CD4-positive, CD25-positive, alpha-beta regulatory T cell (primary cell): ENCODE data around the gene CLCNKB. TPM values are rescaled to one million over a fixed set of nuclear protein-coding genes. Genes with fewer than 3 reads are reported as not detected.

Source experiments
- ATAC-seq, 2 donors: fragments of 150-1000 bp; cut with Tn5 transposase; one replicate each; pipeline ENCODE4 v1.10.0; 2021; ENCODE audit warnings: low read depth in 2 of 2, moderate number of reproducible peaks in 2 of 2, moderate library complexity in 1 of 2
- DNase-seq, 3 donors: peaks; one replicate each; pipeline versions ENCODE4 v3.0.0 to v3.0.0-alpha.2; 2012 to 2022; ENCODE audit warnings: mixed read lengths in 1 of 3
- H3K27ac ChIP-seq: one replicate; pipeline ENCODE4 v1.7.0; 2013; ENCODE audit warnings: mild to moderate bottlenecking, low read length; ENCODE audit not compliant: insufficient read depth, poor library complexity, severe bottlenecking
- H3K27me3 ChIP-seq: one replicate; pipeline ENCODE4 v1.7.0; 2013; ENCODE audit warnings: low read length; ENCODE audit not compliant: control insufficient read depth, insufficient read depth
- H3K36me3 ChIP-seq: one replicate; pipeline ENCODE4 v1.7.0; 2013; ENCODE audit warnings: mild to moderate bottlenecking, low read length, moderate library complexity; ENCODE audit not compliant: control insufficient read depth, insufficient read depth
- H3K4me1 ChIP-seq: 2 replicates; pipeline ENCODE4 v1.7.0; 2013; ENCODE audit warnings: mild to moderate bottlenecking, low read length; ENCODE audit not compliant: insufficient read depth, control insufficient read depth, poor library complexity, severe bottlenecking
- H3K4me3 ChIP-seq: one replicate; pipeline ENCODE4 v1.7.0; 2013; ENCODE audit warnings: low read depth, mild to moderate bottlenecking, low read length, moderate library complexity
- H3K9me3 ChIP-seq, 2 experiments: 1 replicate in 1 of 2; 2 replicates in 1 of 2; pipeline ENCODE4 v1.7.0; 2013; ENCODE audit warnings: low read length in 2 of 2, mild to moderate bottlenecking in 1 of 2, moderate library complexity in 1 of 2; ENCODE audit not compliant: control insufficient read depth in 2 of 2
- H3K27ac Mint-ChIP-seq, 3 donors: one replicate each; pipeline ENCODE4 v1.8.0; 2020 to 2022; ENCODE audit warnings: mild to moderate bottlenecking in 3 of 3, mixed read lengths in 3 of 3, moderate library complexity in 2 of 3
- H3K27me3 Mint-ChIP-seq: one replicate; pipeline ENCODE4 v1.8.0; 2022; ENCODE audit warnings: mild to moderate bottlenecking, mixed read lengths
- H3K36me3 Mint-ChIP-seq: one replicate; pipeline ENCODE4 v1.8.0; 2020; ENCODE audit warnings: mixed read lengths
- H3K4me1 Mint-ChIP-seq, 4 donors: one replicate each; pipeline ENCODE4 v1.8.0; 2020 to 2022; ENCODE audit warnings: mixed read lengths in 4 of 4, mild to moderate bottlenecking in 1 of 4
- H3K4me3 Mint-ChIP-seq, 4 donors: one replicate each; pipeline ENCODE4 v1.8.0; 2020 to 2022; ENCODE audit warnings: mild to moderate bottlenecking in 4 of 4, mixed read lengths in 4 of 4, moderate library complexity in 3 of 4
- H3K9me3 Mint-ChIP-seq, 7 donors: one replicate each; pipeline ENCODE4 v1.8.0; 2020 to 2022; ENCODE audit warnings: mixed read lengths in 7 of 7, mild to moderate bottlenecking in 3 of 7, moderate library complexity in 2 of 7
- polyA plus RNA-seq, 4 donors: library from polyadenylated mRNA; unstranded; fragments of 300-500 nt; fragmentation: Illumina TruSeq; gene quantifications; one replicate each; pipeline ENCODE4 v1.2.3, GENCODE V29; 2021
- total RNA-seq: library from RNA; stranded (reverse); gene quantifications from one replicate; pipeline ENCODE4 v1.2.3, GENCODE V29; 2022

Gene CLCNKB
- total and polyA plus RNA-seq, 5 donors from 2014 or later, result not detected

GRCh38 chr1:16088351-16088911, 44.8 kb downstream of the CLCNKB start:
- Histone ChIP-seq H3K4me1 (no peaks in the 10 kb centered on the region), H3K27ac (no peak overlapping the region), H3K4me3 (no peak overlapping the region), H3K27me3 (no peaks in the 10 kb centered on the region), H3K36me3 (no peaks in the 10 kb centered on the region), H3K9me3 (no peaks in the 10 kb centered on the region)
- Mint-ChIP-seq H3K4me3 (no peak overlapping the region), H3K27me3 (peaks cover 4% of the 10 kb centered on the region), H3K9me3 (no peaks in the 10 kb centered on the region), H3K36me3 (no peaks in the 10 kb centered on the region), H3K4me1 (no peaks in the 10 kb centered on the region), H3K27ac (no peak overlapping the region)
- DNase-seq (no peak), ATAC-seq (no peak)

- Histone ChIP-seq H3K9me3 (no peaks in the 10 kb centered on the region), H3K36me3 (no peaks in the 10 kb centered on the region), H3K4me1 (no peaks in the 10 kb centered on the region), H3K4me3 (no peak overlapping the region), H3K27me3 (peaks cover under 1% of the 10 kb centered on the region), H3K27ac (no peak overlapping the region)
- Mint-ChIP-seq H3K27ac (no peak overlapping the region), H3K27me3 (peaks cover 4% of the 10 kb centered on the region), H3K9me3 (no peaks in the 10 kb centered on the region), H3K36me3 (no peaks in the 10 kb centered on the region), H3K4me3 (no peak overlapping the region), H3K4me1 (peaks cover 0 to 1% (median 0%) of the 10 kb centered on the region in 4 donors)
- no peak for ATAC-seq
- no peak for DNase-seq
These were observed 45.4 kb downstream of the CLCNKB start for GRCh38 chr1:16088996-16089395.

GRCh38 chr1:16090076-16090826, 46.7 kb downstream of the CLCNKB start:
- Mint-ChIP-seq H3K27ac (no peak overlapping the region), H3K27me3 (peaks cover 4% of the 10 kb centered on the region), H3K4me1 (peaks cover 0 to 2% (median 0%) of the 10 kb centered on the region in 4 donors), H3K36me3 (no peaks in the 10 kb centered on the region), H3K4me3 (no peak overlapping the region), H3K9me3 (no peaks in the 10 kb centered on the region)
- Histone ChIP-seq H3K4me1 (no peaks in the 10 kb centered on the region), H3K27me3 (peaks cover 2% of the 10 kb centered on the region), H3K9me3 (no peaks in the 10 kb centered on the region), H3K27ac (no peak overlapping the region), H3K4me3 (no peak overlapping the region), H3K36me3 (no peaks in the 10 kb centered on the region)
- ATAC-seq, result no peak
- no peak for DNase-seq

- no peaks in the 10 kb centered on the region for H3K4me1 ChIP-seq
- no peaks in the 10 kb centered on the region for H3K9me3 Mint-ChIP-seq
- H3K4me3 ChIP-seq, result no peak overlapping the region
- H3K27ac ChIP-seq, result no peak overlapping the region
- DNase-seq, result no peak
- H3K27ac Mint-ChIP-seq, result no peak overlapping the region
- no peaks in the 10 kb centered on the region for H3K9me3 ChIP-seq
- H3K27me3 ChIP-seq, result peaks cover 2% of the 10 kb centered on the region
- no peak overlapping the region for H3K4me3 Mint-ChIP-seq
- ATAC-seq, result no peak
- peaks cover 0 to 2% (median 0%) of the 10 kb centered on the region in 4 donors for H3K4me1 Mint-ChIP-seq
- H3K27me3 Mint-ChIP-seq, result peaks cover 4% of the 10 kb centered on the region
- H3K36me3 ChIP-seq, result no peaks in the 10 kb centered on the region
- no peaks in the 10 kb centered on the region for H3K36me3 Mint-ChIP-seq
These were observed 47.7 kb downstream of the CLCNKB start for GRCh38 chr1:16091296-16091695.

GRCh38 chr1:16092097-16092922, 48.7 kb downstream of the CLCNKB start:
- no peaks in the 10 kb centered on the region for H3K9me3 ChIP-seq
- H3K4me1 Mint-ChIP-seq, result peaks cover 0 to 2% (median 0%) of the 10 kb centered on the region in 4 donors
- H3K36me3 Mint-ChIP-seq, result no peaks in the 10 kb centered on the region
- no peak overlapping the region for H3K4me3 ChIP-seq
- H3K4me3 Mint-ChIP-seq, result no peak overlapping the region
- H3K27ac ChIP-seq, result no peak overlapping the region
- H3K4me1 ChIP-seq, result no peaks in the 10 kb centered on the region
- H3K27ac Mint-ChIP-seq, result peak overlapping the region in 1 of 3 donors; percentile 31
- ATAC-seq (no peak), DNase-seq (no peak)
- H3K36me3 ChIP-seq, result no peaks in the 10 kb centered on the region
- H3K27me3 Mint-ChIP-seq, result peaks cover 4% of the 10 kb centered on the region
- peaks cover 2% of the 10 kb centered on the region for H3K27me3 ChIP-seq
- no peaks in the 10 kb centered on the region for H3K9me3 Mint-ChIP-seq

GRCh38 chr1:16092923-16093511, 49.4 kb downstream of the CLCNKB start:
- peaks cover 4% of the 10 kb centered on the region for H3K27me3 Mint-ChIP-seq
- no peak overlapping the region for H3K4me3 Mint-ChIP-seq
- DNase-seq (no peak), ATAC-seq (no peak)
- Histone ChIP-seq H3K4me1 (no peaks in the 10 kb centered on the region), H3K27me3 (peaks cover 2% of the 10 kb centered on the region), H3K9me3 (no peaks in the 10 kb centered on the region), H3K4me3 (no peak overlapping the region), H3K36me3 (no peaks in the 10 kb centered on the region), H3K27ac (no peak overlapping the region)
- H3K27ac Mint-ChIP-seq, result peak overlapping the region in 1 of 3 donors; percentile 60
- no peaks in the 10 kb centered on the region for H3K9me3 Mint-ChIP-seq
- no peaks in the 10 kb centered on the region for H3K36me3 Mint-ChIP-seq
- peaks cover 0 to 2% (median 0%) of the 10 kb centered on the region in 4 donors for H3K4me1 Mint-ChIP-seq

GRCh38 chr1:16093611-16094010, 50.0 kb downstream of the CLCNKB start:
- no peak overlapping the region for H3K27ac ChIP-seq
- H3K27me3 ChIP-seq, result peaks cover 2% of the 10 kb centered on the region
- no peak overlapping the region for H3K4me3 ChIP-seq
- H3K27me3 Mint-ChIP-seq, result peaks cover 4% of the 10 kb centered on the region
- peaks cover 0 to 2% (median 0%) of the 10 kb centered on the region in 4 donors for H3K4me1 Mint-ChIP-seq
- H3K36me3 ChIP-seq, result no peaks in the 10 kb centered on the region
- no peak for ATAC-seq
- no peak for DNase-seq
- no peaks in the 10 kb centered on the region for H3K36me3 Mint-ChIP-seq
- no peak overlapping the region for H3K27ac Mint-ChIP-seq
- H3K9me3 Mint-ChIP-seq, result no peaks in the 10 kb centered on the region
- no peak overlapping the region for H3K4me3 Mint-ChIP-seq
- no peaks in the 10 kb centered on the region for H3K4me1 ChIP-seq
- no peaks in the 10 kb centered on the region for H3K9me3 ChIP-seq
